HG02938 (cell line): Measurements from ENCODE around the gene SPATA24.
"Not testable (repeated sequence)": the region's sequence is repeated elsewhere in the genome, so short reads cannot be mapped to it uniquely, and the experiment has no call there.

ENCODE experiments used
- ATAC-seq: cut with Tn5 transposase; IDR thresholded peaks from one replicate; pipeline ENCODE4 v1.9.1; 2021; ENCODE audit warnings: mild to moderate bottlenecking, moderate library complexity; ENCODE audit not compliant: unreplicated experiment

SPATA24 gene

GRCh38 chr5:139354186-139354585 is 49.7 kb downstream of the SPATA24 start:
- no peak for ATAC-seq

GRCh38 chr5:139347863-139348262 is 56.0 kb downstream of the SPATA24 start:
- not testable (repeated sequence) for ATAC-seq
